A549 treated with CpdA at 1 μM for 4 hours (cell line): ENCODE results near the gene TPM3. TPM values are rescaled to one million over a fixed set of nuclear protein-coding genes. Genes with fewer than 3 reads are reported as not detected.

Experiments used
- total RNA-seq: library from RNA; stranded (reverse); fragments of 200-300 nt; extraction: Qiagen RNA extraction; gene quantifications from 5 replicates; pipeline ENCODE4 v1.2.3, GENCODE V29; 2022; ENCODE audit warnings: low read depth

TPM3 gene
- total RNA-seq, result 443 to 631 TPM (median 459 TPM) in 5 replicates

DNA sequence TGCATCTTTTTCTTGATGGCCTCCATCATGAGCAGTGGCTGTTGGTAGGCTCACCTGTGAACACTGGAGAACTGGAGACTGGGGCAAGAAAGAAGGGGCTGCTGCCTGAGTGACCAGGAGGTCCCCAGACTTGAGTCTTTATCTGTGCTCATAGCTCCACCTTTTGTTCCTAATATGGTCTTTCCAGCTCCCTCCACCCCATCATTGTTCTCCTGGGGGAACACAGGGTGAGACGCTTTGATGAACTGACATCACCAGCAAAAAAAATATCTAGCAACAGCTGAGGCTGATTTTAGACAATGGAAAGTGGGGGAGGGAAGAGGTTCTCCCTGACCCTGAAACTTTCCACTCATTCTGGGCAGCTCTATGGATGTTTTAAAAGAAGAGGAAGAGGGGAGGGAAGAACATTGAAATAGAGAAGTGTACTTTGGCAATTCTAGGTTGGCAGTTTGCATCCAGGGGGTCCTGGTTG lies at the start of gene TPM3:
Gene TPM3 (minus strand): TSS at position 111 of the 472 bp plus-strand sequence. CDS start 82 bp downstream, at position 29.

GRCh38 chr1:154220071-154220969 lies 28.4 kb upstream of the TPM3 start, which contains the start of gene UBAP2L:
TSS of gene UBAP2L (plus strand) at chr1:154220955. CDS start at chr1:154225124, 4,169 bp downstream.

GRCh38 chr1:154206196-154206595 lies 14.3 kb upstream of the TPM3 start, which contains the start of gene CFAP141:
TSS of gene CFAP141 (minus strand) at chr1:154206333. CDS start at chr1:154206307, 26 bp downstream.

DNA sequence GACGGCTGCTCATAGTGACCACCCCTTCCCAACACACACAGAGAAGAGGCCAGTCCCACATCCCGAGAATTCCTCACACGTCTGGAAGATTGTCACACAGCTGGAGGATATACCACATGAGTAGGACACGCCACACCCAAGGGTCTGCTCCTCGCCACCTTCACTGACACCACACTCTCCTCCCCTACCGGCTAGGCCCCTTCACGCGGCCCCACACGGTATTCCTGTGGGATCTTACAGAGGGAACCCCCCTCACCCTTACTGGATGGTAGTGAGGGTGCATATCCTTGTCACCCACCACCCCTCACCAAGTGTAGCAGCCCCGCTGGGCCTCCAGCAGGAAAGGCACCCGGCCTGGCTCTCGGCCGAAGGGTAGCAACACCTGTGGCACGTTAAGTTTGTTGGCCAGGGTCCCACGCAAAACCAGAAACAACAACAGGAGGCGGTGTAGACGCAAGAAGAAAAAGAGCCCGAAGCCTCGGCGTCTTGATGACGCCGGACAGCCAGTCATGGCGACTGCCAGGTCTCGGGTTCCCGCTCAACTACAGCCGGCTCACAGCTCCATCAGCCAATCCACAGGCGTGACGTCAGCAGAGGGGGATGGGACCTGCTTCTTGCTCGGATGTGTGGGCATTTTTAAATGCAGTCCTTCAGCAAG lies 37.2 kb downstream of the TPM3 start, which contains the start of gene NUP210L:
Gene NUP210L (minus strand): TSS at position 540 of the 658 bp plus-strand sequence.

Other genes starting within 250 kb of the TPM3 start
- 24.3 to 35.6 TPM (median 31.6 TPM) in 5 replicates for gene DENND4B, start 245.4 kb downstream of the TPM3 start, total RNA-seq
- 38.4 to 45.8 TPM (median 42.6 TPM) in 5 replicates for gene CRTC2, start 233.5 kb downstream of the TPM3 start, total RNA-seq
- gene SLC39A1, start 228.6 kb downstream of the TPM3 start, total RNA-seq, result 145 to 164 TPM (median 158 TPM) in 5 replicates
- gene CREB3L4, start 224.2 kb downstream of the TPM3 start, total RNA-seq, result 9.7 to 12.3 TPM (median 10.9 TPM) in 5 replicates
- 105 to 158 TPM (median 155 TPM) in 5 replicates for gene JTB, start 214.4 kb downstream of the TPM3 start, total RNA-seq
- gene RAB13, start 205.8 kb downstream of the TPM3 start, total RNA-seq, result 134 to 160 TPM (median 139 TPM) in 5 replicates
- 4,345 to 7,654 TPM (median 4,612 TPM) in 5 replicates for gene RPS27, start 201.3 kb downstream of the TPM3 start, total RNA-seq
- gene NUP210L, start 37.0 kb downstream of the TPM3 start, total RNA-seq, result not detected in 5 replicates
- gene CFAP141, start 14.2 kb upstream of the TPM3 start, total RNA-seq, result not detected in 5 replicates
- 112 to 120 TPM (median 115 TPM) in 5 replicates for gene UBAP2L, start 28.9 kb upstream of the TPM3 start, total RNA-seq
- 95.2 to 114 TPM (median 101 TPM) in 5 replicates for gene HAX1, start 80.5 kb upstream of the TPM3 start, total RNA-seq
- not detected in 5 replicates for gene AQP10, start 129.0 kb upstream of the TPM3 start, total RNA-seq
- 22.0 to 38.9 TPM (median 31.0 TPM) in 5 replicates for gene ATP8B2, start 133.4 kb upstream of the TPM3 start, total RNA-seq
- 10.1 to 13.8 TPM (median 11.3 TPM) in 5 replicates for gene IL6R, start 213.2 kb upstream of the TPM3 start, total RNA-seq